AG09319 (cell line): Measurements from ENCODE around the gene FOXE3.

ENCODE experiments used
- DNase-seq: peaks from one replicate; pipeline ENCODE4 v3.0.0-alpha.2; 2010; ENCODE audit warnings: low read depth; ENCODE audit errors: extremely low read depth
- TF ChIP-seq, protein P1 (sequence below): IDR thresholded peaks from 2 replicates; pipeline ENCODE4 v1.5.1; 2011; ENCODE audit warnings: low read depth, mild to moderate bottlenecking, inconsistent platforms, low read length, moderate library complexity

Gene FOXE3

DNA sequence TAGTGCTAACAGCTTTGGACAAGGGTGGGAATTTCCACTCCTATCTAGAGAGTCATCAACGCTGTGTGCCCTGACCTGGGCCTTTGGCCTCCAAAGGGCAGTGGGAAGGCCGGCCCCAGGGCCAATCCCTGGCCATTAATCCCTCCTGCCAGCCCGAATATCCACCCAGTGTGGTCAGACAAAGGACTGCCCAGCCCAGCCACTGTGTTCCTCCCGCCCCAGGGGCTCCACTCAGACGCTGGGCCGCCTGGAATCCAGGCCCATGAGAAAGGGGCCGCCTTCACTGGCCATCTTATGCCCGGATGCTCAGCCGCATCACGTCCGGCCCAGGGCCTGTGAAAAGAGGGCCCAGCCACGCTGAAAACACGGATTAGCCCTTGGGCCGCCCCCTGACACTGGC, 3.6 kb upstream of the FOXE3 start:
- TF ChIP-seq, protein P1, sequence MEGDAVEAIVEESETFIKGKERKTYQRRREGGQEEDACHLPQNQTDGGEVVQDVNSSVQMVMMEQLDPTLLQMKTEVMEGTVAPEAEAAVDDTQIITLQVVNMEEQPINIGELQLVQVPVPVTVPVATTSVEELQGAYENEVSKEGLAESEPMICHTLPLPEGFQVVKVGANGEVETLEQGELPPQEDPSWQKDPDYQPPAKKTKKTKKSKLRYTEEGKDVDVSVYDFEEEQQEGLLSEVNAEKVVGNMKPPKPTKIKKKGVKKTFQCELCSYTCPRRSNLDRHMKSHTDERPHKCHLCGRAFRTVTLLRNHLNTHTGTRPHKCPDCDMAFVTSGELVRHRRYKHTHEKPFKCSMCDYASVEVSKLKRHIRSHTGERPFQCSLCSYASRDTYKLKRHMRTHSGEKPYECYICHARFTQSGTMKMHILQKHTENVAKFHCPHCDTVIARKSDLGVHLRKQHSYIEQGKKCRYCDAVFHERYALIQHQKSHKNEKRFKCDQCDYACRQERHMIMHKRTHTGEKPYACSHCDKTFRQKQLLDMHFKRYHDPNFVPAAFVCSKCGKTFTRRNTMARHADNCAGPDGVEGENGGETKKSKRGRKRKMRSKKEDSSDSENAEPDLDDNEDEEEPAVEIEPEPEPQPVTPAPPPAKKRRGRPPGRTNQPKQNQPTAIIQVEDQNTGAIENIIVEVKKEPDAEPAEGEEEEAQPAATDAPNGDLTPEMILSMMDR, result no peak
- no peak for DNase-seq

DNA sequence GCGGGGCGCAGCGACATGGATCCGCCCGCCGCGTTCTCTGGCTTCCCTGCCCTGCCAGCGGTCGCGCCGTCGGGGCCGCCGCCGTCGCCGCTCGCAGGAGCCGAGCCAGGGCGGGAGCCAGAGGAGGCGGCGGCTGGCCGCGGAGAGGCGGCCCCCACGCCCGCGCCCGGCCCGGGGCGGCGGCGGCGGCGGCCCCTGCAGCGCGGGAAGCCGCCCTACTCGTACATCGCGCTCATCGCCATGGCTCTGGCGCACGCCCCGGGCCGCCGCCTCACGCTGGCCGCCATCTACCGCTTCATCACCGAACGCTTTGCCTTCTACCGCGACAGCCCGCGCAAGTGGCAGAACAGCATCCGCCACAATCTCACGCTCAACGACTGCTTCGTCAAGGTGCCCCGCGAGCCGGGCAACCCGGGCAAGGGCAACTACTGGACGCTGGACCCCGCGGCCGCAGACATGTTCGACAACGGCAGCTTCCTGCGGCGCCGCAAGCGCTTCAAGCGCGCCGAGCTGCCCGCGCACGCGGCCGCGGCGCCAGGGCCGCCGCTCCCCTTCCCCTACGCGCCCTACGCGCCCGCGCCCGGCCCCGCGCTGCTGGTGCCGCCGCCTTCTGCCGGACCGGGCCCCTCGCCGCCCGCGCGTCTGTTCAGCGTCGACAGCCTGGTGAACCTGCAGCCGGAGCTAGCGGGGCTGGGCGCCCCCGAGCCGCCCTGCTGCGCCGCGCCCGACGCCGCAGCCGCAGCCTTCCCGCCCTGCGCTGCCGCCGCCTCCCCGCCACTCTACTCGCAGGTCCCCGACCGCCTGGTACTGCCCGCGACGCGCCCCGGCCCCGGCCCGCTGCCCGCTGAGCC, 459 bp downstream of the FOXE3 start:
- no peak for DNase-seq
- TF ChIP-seq, protein P1, result no peak

DNA sequence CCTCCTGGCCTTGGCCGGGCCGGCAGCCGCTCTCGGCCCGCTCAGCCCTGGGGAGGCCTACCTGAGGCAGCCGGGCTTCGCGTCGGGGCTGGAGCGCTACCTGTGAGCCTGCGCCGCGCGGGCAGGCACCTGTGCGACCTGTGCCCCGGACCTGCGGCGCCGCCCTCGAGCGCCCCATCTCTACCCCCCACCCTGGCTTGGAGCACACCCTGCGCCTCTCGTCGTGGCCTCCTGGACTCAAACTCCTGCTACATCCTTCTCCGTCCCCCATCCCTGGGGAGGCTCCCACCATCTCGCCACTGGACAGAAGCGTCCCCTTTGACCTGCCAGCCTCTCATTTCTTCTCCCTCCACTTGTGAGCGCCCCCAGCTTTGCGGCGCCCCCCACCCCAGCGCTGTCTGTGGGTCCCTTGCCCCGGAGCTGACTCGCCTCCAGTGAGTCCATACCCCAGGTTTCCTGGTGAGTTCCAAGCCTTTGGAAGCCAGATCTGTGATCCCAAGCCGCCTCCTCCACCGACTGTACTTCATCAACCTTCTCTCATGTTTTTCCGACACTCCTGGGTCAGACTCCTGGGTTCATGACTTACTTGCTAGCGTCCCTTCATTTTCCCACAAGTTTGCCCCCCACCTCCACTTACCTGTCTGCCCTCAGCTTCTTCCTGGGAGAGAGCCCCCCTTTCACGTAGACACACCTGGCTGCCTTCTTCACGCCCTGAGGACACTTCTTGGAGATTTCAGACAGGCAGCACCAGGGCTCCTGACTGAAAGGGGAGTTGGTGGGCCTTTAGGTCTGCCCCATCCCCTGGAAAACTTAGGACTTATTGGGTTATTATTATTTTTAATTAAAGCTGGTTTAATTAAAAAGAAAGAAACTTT, 1.3 kb downstream of the FOXE3 start:
- TF ChIP-seq, protein P1, result no peak

DNA sequence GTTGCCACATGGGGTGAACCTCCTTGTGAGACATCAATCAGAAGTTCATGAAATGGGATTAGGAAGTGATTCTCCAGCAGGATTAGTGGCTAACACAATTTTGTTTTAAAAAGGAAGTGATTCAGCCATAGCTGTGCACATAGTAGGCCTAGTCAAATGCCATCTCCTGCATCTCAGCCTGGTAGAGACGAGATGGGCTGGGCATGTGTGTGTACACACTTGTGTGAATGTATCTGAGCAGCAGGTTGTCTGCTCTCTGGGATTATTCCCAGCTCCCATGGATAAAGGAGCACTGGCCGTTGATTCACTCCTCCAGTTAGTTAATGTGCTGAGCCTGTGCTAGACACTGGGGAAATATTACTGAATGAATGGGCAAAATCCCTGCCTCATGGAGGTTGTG, 2.0 kb downstream of the FOXE3 start:
- TF ChIP-seq, protein P1, result no peak

More for the DNA sequence above, 1.3 kb downstream of the FOXE3 start:
- no peak for DNase-seq

DNA sequence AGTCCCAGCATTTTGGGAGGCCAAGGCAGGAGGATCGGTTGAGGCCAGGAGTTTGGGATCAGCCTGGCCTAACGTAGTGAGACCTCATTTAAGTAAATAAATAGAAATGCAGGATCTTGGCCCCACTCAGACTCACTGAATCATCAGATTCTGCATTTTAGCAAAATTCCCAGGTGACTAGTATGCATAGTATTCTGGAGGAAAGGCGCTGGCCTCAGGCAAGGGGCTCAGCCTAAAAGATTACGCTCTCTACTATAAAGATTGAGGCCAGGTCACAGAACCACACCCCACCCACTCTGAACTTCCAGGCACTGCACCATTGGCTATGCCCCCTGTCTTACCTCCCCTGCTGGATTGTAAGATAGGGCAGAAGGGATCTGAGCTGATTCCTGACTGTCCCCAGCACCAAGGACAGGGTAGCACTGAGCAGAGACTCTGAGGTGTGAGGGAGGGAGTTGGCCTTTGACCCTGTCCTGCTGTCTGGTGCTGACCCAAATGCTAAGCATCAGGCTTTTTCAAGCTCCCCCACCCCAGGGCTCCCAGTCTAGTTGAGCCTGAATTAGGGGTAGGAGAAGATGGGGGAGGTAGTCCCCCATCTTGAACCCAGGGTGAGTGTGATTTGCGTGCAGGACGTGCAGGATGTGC, 2.7 kb downstream of the FOXE3 start:
- DNase-seq, result no peak
- TF ChIP-seq, protein P1, result no peak

More for the DNA sequence above, 2.0 kb downstream of the FOXE3 start:
- DNase-seq, result no peak

DNA sequence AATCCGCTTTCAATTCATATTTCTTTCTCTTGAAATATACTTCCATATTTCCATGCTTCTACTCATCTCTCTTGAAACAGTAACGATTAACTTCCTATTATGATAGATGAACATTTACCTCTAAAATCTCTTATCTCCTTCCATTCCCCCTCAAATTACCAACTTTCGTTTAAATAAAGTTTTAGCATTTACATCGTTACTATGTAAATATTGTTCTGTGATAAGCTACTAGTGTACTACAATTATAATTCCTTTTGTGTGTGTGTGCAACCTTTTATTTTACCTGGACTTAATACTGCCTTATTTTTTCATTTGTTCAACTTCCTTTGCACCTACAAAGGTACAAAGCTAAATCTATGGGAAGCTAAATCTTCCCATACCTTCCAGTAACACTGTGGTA, 4.5 kb downstream of the FOXE3 start:
- DNase-seq, result no peak
- TF ChIP-seq, protein P1, result no peak

DNA sequence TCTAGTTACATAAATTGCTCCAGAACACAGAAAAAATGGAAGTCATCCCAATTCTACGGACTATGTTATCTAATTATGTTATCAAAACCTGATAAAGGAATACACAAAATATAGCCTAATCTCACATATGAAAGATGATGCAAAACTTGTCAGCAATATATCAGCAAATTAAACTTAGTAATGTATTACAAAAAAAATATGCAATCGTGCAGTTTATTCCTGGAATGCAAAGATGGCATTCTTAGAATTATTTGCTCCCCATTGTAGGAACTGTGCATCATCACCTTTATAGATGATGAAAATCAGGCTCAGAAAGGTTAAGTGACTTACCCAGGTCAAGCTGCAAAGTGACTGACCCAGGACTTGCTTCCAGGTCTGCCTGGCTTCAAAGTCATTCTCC, 7.8 kb downstream of the FOXE3 start:
- TF ChIP-seq, protein P1, result no peak
- no peak for DNase-seq
